Measurements from ENCODE around the gene TCIRG1. TPM values are rescaled to one million over a fixed set of nuclear protein-coding genes. Genes with fewer than 3 reads are reported as not detected.
A peak's percentile ranks its signal among the peaks of the same experiment; 100 is the strongest.

Gene TCIRG1
- total RNA-seq, 4 donors from 2014 or later: 61.6 to 124 (median 81.4) TPM

DNA sequence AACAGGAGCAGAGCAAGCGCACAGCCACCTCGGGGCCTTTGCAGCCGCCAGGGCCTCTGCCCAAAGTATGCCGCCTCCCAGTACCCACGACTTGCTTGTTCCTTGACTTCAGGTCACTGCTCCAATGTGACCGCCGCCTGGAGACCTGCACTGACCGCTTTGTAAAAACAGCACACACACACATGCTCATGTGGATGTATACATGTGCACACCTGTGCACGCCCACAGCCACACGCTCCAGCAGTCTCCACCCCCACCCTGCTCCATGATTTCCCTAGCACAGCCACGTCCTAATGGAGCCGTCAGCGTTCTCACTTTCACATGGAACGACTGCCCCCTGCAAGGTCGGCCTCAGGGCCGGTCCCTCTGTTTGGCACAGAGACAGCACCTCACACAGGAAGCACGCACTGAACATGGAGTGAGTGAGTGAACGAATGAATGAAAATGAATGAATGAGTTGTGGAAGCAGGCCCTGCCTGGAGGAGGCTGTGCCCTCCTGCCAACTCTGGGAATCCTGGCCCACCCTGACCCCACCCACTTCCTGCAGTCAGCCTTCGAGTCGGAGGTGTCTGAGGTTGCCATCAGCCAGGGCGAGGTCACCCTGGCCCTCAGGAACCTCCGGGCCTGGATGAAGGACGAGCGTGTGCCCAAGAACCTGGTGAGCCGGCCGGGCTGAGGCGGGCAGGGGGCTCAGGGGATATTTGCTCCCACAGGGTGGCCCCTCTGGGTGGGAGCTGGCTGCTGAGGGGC is 20.7 kb upstream of the TCIRG1 start:
- Histone ChIP-seq H3K27ac (replicated peaks in 1 of 4) (no peak overlapping the region), H3K4me1 (peaks cover 3 to 30% (median 24%) of the 10 kb centered on the region in 4 donors), H3K4me3 (no peak overlapping the region), H3K36me3 (peaks cover 0 to 14% (median 5%) of the 10 kb centered on the region in 4 donors), H3K27me3 (no peaks in the 10 kb centered on the region), H3K9me3 (no peaks in the 10 kb centered on the region)
- WGBS: 79% methylated on average over 24 of the region's 27 CpGs
- intact Hi-C loops (cut with DNase I): no loop called here
- no peak for DNase-seq (ENCODE audit: extremely low spot score)
- no peak for TF ChIP-seq POLR2A (IDR thresholded peaks at IDR 0.05; ENCODE audit: low read depth)
- TF ChIP-seq, protein P1, sequence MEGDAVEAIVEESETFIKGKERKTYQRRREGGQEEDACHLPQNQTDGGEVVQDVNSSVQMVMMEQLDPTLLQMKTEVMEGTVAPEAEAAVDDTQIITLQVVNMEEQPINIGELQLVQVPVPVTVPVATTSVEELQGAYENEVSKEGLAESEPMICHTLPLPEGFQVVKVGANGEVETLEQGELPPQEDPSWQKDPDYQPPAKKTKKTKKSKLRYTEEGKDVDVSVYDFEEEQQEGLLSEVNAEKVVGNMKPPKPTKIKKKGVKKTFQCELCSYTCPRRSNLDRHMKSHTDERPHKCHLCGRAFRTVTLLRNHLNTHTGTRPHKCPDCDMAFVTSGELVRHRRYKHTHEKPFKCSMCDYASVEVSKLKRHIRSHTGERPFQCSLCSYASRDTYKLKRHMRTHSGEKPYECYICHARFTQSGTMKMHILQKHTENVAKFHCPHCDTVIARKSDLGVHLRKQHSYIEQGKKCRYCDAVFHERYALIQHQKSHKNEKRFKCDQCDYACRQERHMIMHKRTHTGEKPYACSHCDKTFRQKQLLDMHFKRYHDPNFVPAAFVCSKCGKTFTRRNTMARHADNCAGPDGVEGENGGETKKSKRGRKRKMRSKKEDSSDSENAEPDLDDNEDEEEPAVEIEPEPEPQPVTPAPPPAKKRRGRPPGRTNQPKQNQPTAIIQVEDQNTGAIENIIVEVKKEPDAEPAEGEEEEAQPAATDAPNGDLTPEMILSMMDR (IDR thresholded peaks at IDR 0.05): no peak
- no peak for TF ChIP-seq POLR2AphosphoS5 (IDR thresholded peaks at IDR 0.05)
- no peak for TF ChIP-seq EP300 (IDR thresholded peaks at IDR 0.05)

DNA sequence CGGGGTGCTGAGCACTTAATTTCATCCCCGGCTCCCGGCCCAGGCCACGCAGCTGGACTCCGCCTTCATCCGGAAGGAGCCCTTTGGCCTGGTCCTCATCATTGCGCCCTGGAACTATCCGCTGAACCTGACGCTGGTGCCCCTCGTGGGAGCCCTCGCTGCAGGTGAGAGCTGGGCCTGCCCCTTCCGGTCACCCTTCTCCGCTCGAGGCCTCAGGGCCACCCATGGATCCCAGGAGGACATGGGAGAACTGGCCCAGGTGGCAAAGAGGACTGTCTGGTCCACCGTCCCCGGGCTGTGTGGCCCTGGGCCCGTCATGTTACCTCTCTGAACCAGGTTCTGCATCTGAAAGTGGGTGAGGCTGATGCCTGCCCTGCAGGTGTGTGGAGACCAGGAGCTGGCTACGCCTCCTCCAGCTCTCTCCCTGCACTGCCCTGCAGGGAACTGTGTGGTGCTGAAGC is 20.1 kb upstream of the TCIRG1 start:
- H3K4me1 ChIP-seq: peaks cover 3 to 25% (median 21%) of the 10 kb centered on the region in 4 donors
- WGBS: 94% methylated on average over 9 of the region's 18 CpGs
- intact Hi-C loops (cut with DNase I): no loop called here

DNA sequence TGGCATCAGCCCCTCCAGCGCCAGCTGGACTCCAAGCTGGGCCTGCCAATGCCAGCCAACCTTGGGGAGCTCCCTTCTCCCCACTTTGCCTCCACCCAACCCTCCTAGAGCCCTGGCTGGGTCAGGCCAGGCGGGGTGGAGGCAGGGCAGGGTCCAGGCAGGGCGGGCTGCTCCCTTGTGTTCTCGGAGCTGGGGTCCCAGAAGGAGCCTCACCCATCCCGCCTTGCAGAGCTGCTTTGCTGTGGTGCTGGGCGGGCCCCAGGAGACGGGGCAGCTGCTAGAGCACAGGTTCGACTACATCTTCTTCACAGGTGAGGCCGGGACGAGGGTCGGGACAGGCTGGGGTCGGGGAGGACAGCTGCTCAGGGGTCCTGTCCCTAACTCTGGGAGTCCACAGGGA is 19.3 kb upstream of the TCIRG1 start:
- no peaks in the 10 kb centered on the region for H3K27me3 ChIP-seq
- no peak overlapping the region for H3K27ac ChIP-seq (replicated peaks in 1 of 4)
- intact Hi-C loops (cut with DNase I): no loop called here
- H3K9me3 ChIP-seq: peaks cover 0 to 6% (median 0%) of the 10 kb centered on the region in 4 donors
- no peak overlapping the region for H3K4me3 ChIP-seq
- H3K36me3 ChIP-seq: peaks cover 0 to 15% (median 7%) of the 10 kb centered on the region in 4 donors
- DNase-seq (ENCODE audit: extremely low spot score): no peak
- 89% methylated on average over 11 of the region's 12 CpGs for WGBS
- peaks cover 3 to 17% (median 15%) of the 10 kb centered on the region in 4 donors for H3K4me1 ChIP-seq
- TF ChIP-seq, protein P1 (IDR thresholded peaks at IDR 0.05): no peak
- TF ChIP-seq POLR2A (IDR thresholded peaks at IDR 0.05; ENCODE audit: low read depth): no peak
- TF ChIP-seq EP300 (IDR thresholded peaks at IDR 0.05): no peak
- TF ChIP-seq POLR2AphosphoS5 (IDR thresholded peaks at IDR 0.05): no peak

More for the DNA sequence above, 20.1 kb upstream of the TCIRG1 start:
- Histone ChIP-seq H3K9me3 (no peaks in the 10 kb centered on the region), H3K4me3 (no peak overlapping the region), H3K36me3 (peaks cover 0 to 14% (median 5%) of the 10 kb centered on the region in 4 donors), H3K27ac (replicated peaks in 1 of 4) (no peak overlapping the region), H3K27me3 (no peaks in the 10 kb centered on the region)
- no peak for DNase-seq (ENCODE audit: extremely low spot score)
- TF ChIP-seq POLR2A (IDR thresholded peaks at IDR 0.05; ENCODE audit: low read depth) (no peak), EP300 (IDR thresholded peaks at IDR 0.05) (no peak), POLR2AphosphoS5 (IDR thresholded peaks at IDR 0.05) (no peak)
- TF ChIP-seq, protein P1 (IDR thresholded peaks at IDR 0.05): no peak

DNA sequence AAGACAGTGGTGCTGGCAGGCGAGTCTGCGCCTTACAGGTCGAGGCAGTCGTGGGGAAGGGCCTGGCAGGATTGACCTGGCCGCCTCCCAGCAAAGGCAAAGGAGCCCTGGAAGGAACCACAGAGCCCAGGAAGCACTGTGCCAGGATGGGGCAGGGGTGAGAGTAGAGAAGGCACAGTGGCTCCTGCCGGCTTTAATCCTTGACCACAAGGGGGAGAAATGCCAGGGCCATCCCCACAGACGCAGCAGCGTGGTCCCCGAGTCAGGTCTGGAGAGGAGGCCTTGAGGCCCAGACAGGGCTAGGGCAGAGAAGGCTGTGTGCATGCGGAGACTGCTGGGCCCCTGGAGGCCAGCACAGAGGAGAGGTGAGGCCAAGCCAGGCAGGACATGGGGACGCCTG is 18.2 kb upstream of the TCIRG1 start:
- peaks cover 0 to 12% (median 0%) of the 10 kb centered on the region in 4 donors for H3K9me3 ChIP-seq
- TF ChIP-seq POLR2A (IDR thresholded peaks at IDR 0.05; ENCODE audit: low read depth) (no peak), POLR2AphosphoS5 (IDR thresholded peaks at IDR 0.05) (no peak)
- TF ChIP-seq, protein P1 (IDR thresholded peaks at IDR 0.05): peak in 1 of 3 experiments; percentile 19
- intact Hi-C loops (cut with DNase I): no loop called here
- H3K27ac ChIP-seq (replicated peaks in 1 of 4): no peak overlapping the region
- peaks cover 0 to 26% (median 10%) of the 10 kb centered on the region in 4 donors for H3K36me3 ChIP-seq
- whole genome bisulfite sequencing: 71% methylated on average over 6 of the region's 11 CpGs
- DNase-seq (ENCODE audit: extremely low spot score): no peak
- H3K27me3 ChIP-seq: no peaks in the 10 kb centered on the region
- no peak overlapping the region for H3K4me3 ChIP-seq
- peaks cover 3 to 13% (median 9%) of the 10 kb centered on the region in 4 donors for H3K4me1 ChIP-seq
